Measurements from ENCODE around the gene ABL1.

GRCh38 chr9:130930132-130930803 lies 95.2 kb downstream of the ABL1 start:
- no peak for TF ChIP-seq POLR2A (IDR thresholded peaks at IDR 0.05)
- TF ChIP-seq CTCF (IDR thresholded peaks at IDR 0.05): no peak
